SJCRH30 (cell line): Measurements from ENCODE around the gene BRF1. TPM values are rescaled to one million over a fixed set of nuclear protein-coding genes. Genes with fewer than 3 reads are reported as not detected.

Experiments
- DNase-seq, 2 experiments: peaks; one replicate each; pipeline ENCODE4 v3.0.0-alpha.2; 2015 to 2020
- H3K27ac ChIP-seq: fragments of 250-450 bp; sonication (Bioruptor Pico); 2 replicates; pipeline ENCODE4 v1.5.1; 2020; ENCODE audit warnings: mild to moderate bottlenecking, moderate library complexity
- H3K27me3 ChIP-seq: fragments of 250-450 bp; sonication (Bioruptor Pico); 2 replicates; pipeline ENCODE4 v1.5.1; 2020; ENCODE audit warnings: mild to moderate bottlenecking, moderate library complexity
- H3K36me3 ChIP-seq: fragments of 250-450 bp; sonication (Bioruptor Pico); 2 replicates; pipeline ENCODE4 v1.5.1; 2020; ENCODE audit warnings: mild to moderate bottlenecking, moderate library complexity
- H3K4me1 ChIP-seq: fragments of 250-450 bp; sonication (Bioruptor Pico); 2 replicates; pipeline ENCODE4 v1.5.1; 2020; ENCODE audit warnings: mild to moderate bottlenecking, moderate library complexity
- H3K4me3 ChIP-seq: fragments of 250-450 bp; sonication (Bioruptor Pico); 2 replicates; pipeline ENCODE4 v1.5.1; 2020; ENCODE audit warnings: mild to moderate bottlenecking, moderate library complexity
- H3K9me3 ChIP-seq: fragments of 250-450 bp; sonication (Bioruptor Pico); replicated peaks from 2 replicates; pipeline ENCODE4 v1.5.1; 2020; ENCODE audit warnings: mild to moderate bottlenecking, moderate library complexity
- total RNA-seq: library from RNA; depleted of rRNA; stranded (reverse); fragments of >200 nt; shearing (Covaris generic); gene quantifications from 2 replicates; pipeline ENCODE4 v1.2.3, GENCODE V29; 2014

The BRF1 gene
- total RNA-seq, 1 experiment from 2014 or later, result 31.4 TPM

DNA sequence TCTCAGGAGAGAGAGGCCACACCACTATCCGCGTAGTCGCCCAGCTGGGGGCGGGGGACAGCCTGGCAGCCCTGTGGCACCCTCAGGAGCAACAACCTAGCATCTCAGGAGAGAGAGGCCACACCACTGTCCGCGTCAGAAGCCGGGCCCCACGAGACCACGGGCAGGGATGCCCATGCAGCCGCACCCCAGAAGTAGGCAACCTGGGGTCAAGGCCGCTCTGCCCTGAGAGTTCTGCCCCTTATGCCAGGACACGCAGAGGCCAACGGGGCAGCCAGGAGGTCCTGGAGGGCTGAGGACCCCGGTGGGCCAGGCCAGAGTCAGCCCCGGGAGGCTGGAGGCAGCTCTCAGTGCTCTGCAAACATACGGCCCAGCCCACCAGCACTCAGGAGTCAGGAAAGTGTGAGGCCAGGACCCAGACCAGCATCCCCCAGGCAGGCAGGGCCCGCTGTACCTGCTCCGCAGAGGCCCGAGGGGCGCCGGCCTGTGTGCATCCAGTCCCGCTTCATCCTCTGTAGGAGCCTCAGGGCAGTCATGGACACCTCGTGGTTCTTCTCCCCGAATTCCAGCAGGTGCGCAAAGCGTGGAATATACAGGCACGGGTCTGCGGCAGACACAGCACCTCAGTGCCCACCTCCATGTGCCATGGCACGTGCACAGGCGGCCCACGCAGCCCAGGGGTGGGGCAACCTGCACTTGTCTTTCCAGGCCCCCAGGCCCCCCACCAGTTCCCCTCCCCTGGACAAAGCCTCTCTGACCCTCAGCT, 59.8 kb downstream of the BRF1 start:
- DNase-seq, result no peak
- peaks cover 16% of the 10 kb centered on the region for H3K36me3 ChIP-seq
- no peaks in the 10 kb centered on the region for H3K4me1 ChIP-seq
- no peak overlapping the region for H3K4me3 ChIP-seq
- no peaks in the 10 kb centered on the region for H3K27me3 ChIP-seq
- H3K27ac ChIP-seq, result no peak overlapping the region
- no peaks in the 10 kb centered on the region for H3K9me3 ChIP-seq

- peaks cover 20% of the 10 kb centered on the region for H3K36me3 ChIP-seq
- no peak for DNase-seq
- no peak overlapping the region for H3K27ac ChIP-seq
- H3K9me3 ChIP-seq, result no peaks in the 10 kb centered on the region
- no peak overlapping the region for H3K4me3 ChIP-seq
- no peaks in the 10 kb centered on the region for H3K27me3 ChIP-seq
- no peaks in the 10 kb centered on the region for H3K4me1 ChIP-seq
These were observed 71.6 kb downstream of the BRF1 start for GRCh38 chr14:105229099-105229655.

- Histone ChIP-seq H3K4me1 (no peaks in the 10 kb centered on the region), H3K27me3 (no peaks in the 10 kb centered on the region), H3K36me3 (peaks cover 22% of the 10 kb centered on the region), H3K4me3 (no peak overlapping the region), H3K9me3 (no peaks in the 10 kb centered on the region), H3K27ac (no peak overlapping the region)
- no peak for DNase-seq
These were observed 72.2 kb downstream of the BRF1 start for GRCh38 chr14:105228562-105228961.

DNA sequence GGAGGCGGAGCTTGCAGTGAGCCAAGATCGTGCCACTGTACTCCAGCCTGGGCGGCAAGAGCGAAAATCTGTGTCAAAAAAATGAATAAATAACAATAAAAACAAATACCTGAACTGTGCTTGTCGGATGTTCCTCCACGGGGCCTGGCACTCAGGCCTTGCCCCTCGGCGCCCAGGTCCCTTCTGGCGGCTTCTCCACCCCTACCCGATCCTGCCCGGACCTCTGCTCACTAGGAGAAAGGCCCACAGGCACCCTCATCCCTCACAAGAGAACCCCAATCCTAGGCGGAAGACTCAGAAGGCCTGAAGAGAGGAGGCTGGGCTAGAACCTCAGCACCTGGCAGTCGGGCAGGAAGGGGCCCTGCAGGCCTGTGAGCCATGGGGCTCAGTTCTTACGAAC, 73.5 kb downstream of the BRF1 start:
- DNase-seq, result no peak
- Histone ChIP-seq H3K4me1 (no peaks in the 10 kb centered on the region), H3K27me3 (no peaks in the 10 kb centered on the region), H3K36me3 (peaks cover 22% of the 10 kb centered on the region), H3K9me3 (no peaks in the 10 kb centered on the region), H3K27ac (no peak overlapping the region), H3K4me3 (no peak overlapping the region)

DNA sequence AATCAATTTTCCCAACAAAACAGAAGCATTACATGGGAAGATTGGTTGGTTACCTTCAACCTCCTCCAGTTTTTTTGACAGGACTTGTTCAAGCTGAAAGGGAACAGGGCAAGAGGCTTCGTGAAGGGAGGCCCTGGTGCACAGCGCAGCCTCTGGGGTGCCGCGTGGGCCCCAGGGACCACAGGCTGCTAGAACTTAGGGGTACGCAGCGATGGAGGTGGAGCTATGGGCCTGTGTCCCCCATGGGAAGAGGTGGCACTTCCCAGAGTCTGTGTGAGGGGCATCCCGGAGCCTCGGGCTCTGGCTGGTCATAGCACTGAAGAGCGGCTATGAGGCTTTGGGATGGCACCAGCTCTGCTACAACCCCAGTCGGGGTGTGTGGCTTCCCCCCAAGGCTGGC, 74.6 kb downstream of the BRF1 start:
- Histone ChIP-seq H3K27ac (no peak overlapping the region), H3K4me1 (no peaks in the 10 kb centered on the region), H3K36me3 (peaks cover 25% of the 10 kb centered on the region), H3K9me3 (no peaks in the 10 kb centered on the region), H3K4me3 (no peak overlapping the region), H3K27me3 (no peaks in the 10 kb centered on the region)
- DNase-seq, result no peak

GRCh38 chr14:105224845-105225570, 75.8 kb downstream of the BRF1 start:
- peaks cover 30% of the 10 kb centered on the region for H3K36me3 ChIP-seq
- no peak overlapping the region for H3K4me3 ChIP-seq
- no peaks in the 10 kb centered on the region for H3K27me3 ChIP-seq
- no peaks in the 10 kb centered on the region for H3K9me3 ChIP-seq
- H3K27ac ChIP-seq, result no peak overlapping the region
- DNase-seq, result no peak
- H3K4me1 ChIP-seq, result no peaks in the 10 kb centered on the region

DNA sequence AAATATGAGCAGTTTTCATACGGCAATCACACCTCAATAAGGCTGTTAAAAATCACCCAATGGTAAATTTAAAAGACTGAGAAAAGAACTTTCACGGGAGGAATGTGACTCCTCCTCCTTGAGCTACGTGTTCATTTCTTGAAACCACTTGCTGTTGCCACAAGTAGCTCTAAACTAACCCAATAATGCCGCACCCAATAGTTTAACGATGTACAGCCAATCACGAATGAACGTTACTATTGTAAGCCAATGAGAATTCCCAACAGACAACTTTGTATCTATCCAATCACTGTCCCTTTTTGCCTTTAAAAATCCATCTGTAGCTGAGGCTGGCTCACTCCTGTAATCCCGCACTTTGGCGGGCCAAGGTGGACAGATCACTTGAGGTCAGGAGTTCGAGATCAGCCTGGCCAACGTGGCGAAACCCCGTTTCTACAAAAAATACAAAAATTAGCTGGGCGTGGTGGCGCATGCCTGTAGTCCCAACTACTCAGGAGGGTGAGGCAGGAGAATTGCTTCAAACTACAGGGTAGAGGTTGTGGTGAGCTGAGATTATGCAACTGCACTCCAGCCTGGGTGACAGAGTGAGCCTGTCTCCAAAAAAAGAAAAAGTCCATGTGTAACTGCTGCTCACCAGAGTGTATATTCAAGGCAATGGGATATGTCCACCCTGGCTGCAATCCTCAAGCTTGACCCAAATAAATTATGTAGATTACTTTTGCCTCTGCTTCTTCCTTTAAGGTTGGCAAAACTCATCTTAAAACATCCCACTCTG, 76.8 kb downstream of the BRF1 start:
- no peak for DNase-seq
- H3K27ac ChIP-seq, result no peak overlapping the region

GRCh38 chr14:105223260-105223659, 77.5 kb downstream of the BRF1 start:
- Histone ChIP-seq H3K9me3 (no peaks in the 10 kb centered on the region), H3K27ac (no peak overlapping the region), H3K27me3 (no peaks in the 10 kb centered on the region), H3K4me1 (no peaks in the 10 kb centered on the region), H3K4me3 (no peak overlapping the region), H3K36me3 (peaks cover 30% of the 10 kb centered on the region)
- no peak for DNase-seq

More for the DNA sequence above, 76.8 kb downstream of the BRF1 start:
- Histone ChIP-seq H3K36me3 (peaks cover 30% of the 10 kb centered on the region), H3K27me3 (no peaks in the 10 kb centered on the region), H3K9me3 (no peaks in the 10 kb centered on the region), H3K4me3 (no peak overlapping the region), H3K4me1 (no peaks in the 10 kb centered on the region)

- H3K27ac ChIP-seq, result no peak overlapping the region
- H3K4me1 ChIP-seq, result no peaks in the 10 kb centered on the region
- H3K9me3 ChIP-seq, result no peaks in the 10 kb centered on the region
- no peak for DNase-seq
- no peak overlapping the region for H3K4me3 ChIP-seq
- no peaks in the 10 kb centered on the region for H3K27me3 ChIP-seq
- H3K36me3 ChIP-seq, result peaks cover 23% of the 10 kb centered on the region
These were observed 79.1 kb downstream of the BRF1 start for GRCh38 chr14:105221598-105222178.

DNA sequence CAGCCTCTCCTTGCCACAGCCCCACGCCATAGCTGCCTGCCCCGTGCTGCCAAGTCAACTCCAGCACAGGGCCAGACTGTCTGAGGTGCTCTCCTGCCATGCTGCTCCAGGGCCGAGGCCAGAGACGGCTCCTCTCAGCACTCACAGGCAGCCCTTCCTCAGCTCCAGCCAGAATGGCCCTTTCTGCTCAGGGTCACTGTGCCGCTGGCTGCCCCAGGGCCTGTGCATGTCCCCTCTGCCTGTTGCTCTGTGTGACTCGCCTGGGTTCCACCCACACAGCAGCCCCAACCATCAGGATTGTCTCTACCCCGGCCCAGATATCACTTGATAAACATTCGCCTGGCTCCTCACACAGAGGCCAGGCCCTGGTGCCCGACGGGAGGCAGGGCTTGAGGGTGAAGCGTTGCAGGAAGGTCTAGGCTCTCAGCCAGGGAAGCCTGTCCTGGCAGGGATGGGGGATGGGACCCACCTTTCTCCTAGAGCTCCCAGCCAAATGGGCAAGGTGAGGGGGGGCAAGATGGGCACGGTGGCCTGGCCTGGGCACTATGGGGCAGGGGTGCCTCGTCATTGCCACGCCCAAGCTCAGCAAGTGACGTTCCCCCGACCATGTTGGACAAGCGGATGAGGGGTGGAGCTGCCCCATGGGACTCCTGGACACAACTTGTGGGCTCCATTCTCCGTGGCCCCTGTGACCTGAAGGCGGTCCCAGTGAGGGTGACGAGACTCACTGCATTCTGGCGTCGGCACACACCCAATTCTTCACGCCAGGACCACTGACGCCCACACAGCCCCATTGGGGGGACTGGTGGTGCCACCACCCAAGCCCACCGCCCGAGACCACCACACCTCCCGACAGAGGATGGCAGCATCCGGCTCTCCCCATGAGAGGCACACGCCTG, 79.9 kb downstream of the BRF1 start:
- Histone ChIP-seq H3K9me3 (no peaks in the 10 kb centered on the region), H3K27ac (no peak overlapping the region), H3K27me3 (no peaks in the 10 kb centered on the region), H3K4me3 (no peak overlapping the region), H3K4me1 (no peaks in the 10 kb centered on the region), H3K36me3 (peaks cover 15% of the 10 kb centered on the region)
- no peak for DNase-seq

GRCh38 chr14:105219753-105220152, 81.0 kb downstream of the BRF1 start:
- Histone ChIP-seq H3K36me3 (peaks cover 12% of the 10 kb centered on the region), H3K27ac (no peak overlapping the region), H3K27me3 (no peaks in the 10 kb centered on the region), H3K9me3 (no peaks in the 10 kb centered on the region), H3K4me1 (peaks cover 7% of the 10 kb centered on the region), H3K4me3 (no peak overlapping the region)
- no peak for DNase-seq

DNA sequence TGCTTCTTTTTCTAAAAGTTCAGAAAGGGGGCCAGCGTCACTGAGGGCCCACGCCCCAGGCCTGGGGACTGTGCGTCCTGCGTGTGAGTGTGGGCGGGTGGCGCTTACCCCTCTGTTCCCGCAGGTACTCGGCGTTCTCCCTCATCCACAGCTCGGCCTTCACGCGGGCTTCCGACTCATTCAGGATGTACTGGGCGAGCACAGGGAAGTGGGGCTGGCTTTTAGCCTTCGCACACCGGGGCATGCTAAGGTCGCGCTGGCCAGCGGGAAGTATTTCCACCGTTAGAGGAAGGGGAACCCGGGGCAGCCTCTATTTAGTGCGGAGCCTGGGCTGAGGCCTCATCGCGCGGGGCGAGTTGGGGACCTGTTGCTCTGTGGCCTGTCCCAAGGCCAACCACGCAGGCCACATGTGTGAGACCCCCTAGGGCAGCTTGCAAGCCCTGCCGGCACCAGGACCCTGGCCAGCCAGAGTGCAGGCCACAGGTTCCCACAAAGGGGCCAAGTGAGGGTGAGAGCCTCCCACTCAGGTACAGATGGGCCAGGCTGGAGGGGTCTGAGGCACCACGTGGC, 81.7 kb downstream of the BRF1 start:
- Histone ChIP-seq H3K27me3 (no peaks in the 10 kb centered on the region), H3K4me3 (no peak overlapping the region), H3K9me3 (no peaks in the 10 kb centered on the region), H3K36me3 (peaks cover 9% of the 10 kb centered on the region), H3K27ac (no peak overlapping the region), H3K4me1 (peaks cover 13% of the 10 kb centered on the region)
- no peak for DNase-seq

GRCh38 chr14:105218611-105219010, 82.2 kb downstream of the BRF1 start:
- no peak for DNase-seq
- Histone ChIP-seq H3K4me1 (peaks cover 18% of the 10 kb centered on the region), H3K27me3 (no peaks in the 10 kb centered on the region), H3K9me3 (no peaks in the 10 kb centered on the region), H3K36me3 (peaks cover 8% of the 10 kb centered on the region), H3K4me3 (no peak overlapping the region), H3K27ac (no peak overlapping the region)
